GM06990 (cell line): ENCODE data around the gene SPA17.

Source experiments
- DNase-seq: peaks from one replicate; pipeline ENCODE4 v3.0.0-alpha.2; 2011; ENCODE audit not compliant: insufficient read length; ENCODE audit errors: extremely low read depth
- H3K27me3 ChIP-seq: replicated peaks from 2 replicates; pipeline ENCODE4 v1.6.0; 2011; ENCODE audit warnings: low read length; ENCODE audit not compliant: control insufficient read depth, insufficient read depth
- H3K36me3 ChIP-seq: 2 replicates; pipeline ENCODE4 v1.5.1; 2011; ENCODE audit warnings: low read length; ENCODE audit not compliant: control insufficient read depth, insufficient read depth
- H3K4me3 ChIP-seq: replicated peaks from 2 replicates; pipeline ENCODE4 v1.5.1; 2011; ENCODE audit warnings: low read depth, mild to moderate bottlenecking, control low read depth, low read length
- CTCF ChIP-seq: IDR thresholded peaks from 2 replicates; pipeline ENCODE4 v1.5.1; 2011; ENCODE audit warnings: low read length, control low read depth, mild to moderate bottlenecking, inconsistent platforms; ENCODE audit not compliant: insufficient read depth, poor library complexity, severe bottlenecking

The SPA17 gene

DNA sequence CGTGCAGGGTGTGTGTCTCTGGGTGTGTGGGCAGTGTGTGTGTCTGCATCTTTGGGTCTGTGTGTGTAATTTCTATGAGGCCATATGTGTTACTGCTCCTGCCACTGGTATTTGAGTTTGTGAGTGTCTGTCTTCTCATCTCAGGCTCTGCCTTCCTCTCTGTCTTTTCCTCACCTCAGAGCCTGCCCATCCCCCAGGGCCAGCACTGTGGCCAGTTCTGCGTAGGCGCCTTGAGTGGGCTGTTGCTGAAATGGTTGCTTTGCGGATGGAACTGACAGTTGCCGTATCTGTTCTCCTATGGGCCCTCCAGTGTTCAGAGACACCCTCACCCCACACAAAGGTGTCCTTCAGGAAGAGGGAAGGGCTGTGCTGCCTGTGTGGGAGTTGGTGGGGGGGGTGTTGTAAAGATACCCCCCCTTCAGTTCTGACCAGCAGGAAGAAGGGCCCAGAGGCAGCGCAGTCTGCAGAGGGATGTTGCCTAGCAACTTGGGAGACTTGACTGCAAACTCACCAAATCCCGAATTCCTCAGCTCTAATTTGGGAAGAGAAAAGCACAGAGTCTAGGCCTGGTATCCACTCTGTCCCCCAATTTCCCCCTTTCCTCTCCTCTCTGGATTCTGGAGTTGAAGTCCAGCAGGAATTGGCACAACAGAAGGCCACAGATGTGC is 64.1 kb downstream of the SPA17 start:
- no peaks in the 10 kb centered on the region; the same call in none of the 2 replicates for H3K27me3 ChIP-seq
- no peak overlapping the region for H3K4me3 ChIP-seq
- H3K36me3 ChIP-seq: no peaks in the 10 kb centered on the region
- DNase-seq: no peak
- TF ChIP-seq CTCF: no peak

DNA sequence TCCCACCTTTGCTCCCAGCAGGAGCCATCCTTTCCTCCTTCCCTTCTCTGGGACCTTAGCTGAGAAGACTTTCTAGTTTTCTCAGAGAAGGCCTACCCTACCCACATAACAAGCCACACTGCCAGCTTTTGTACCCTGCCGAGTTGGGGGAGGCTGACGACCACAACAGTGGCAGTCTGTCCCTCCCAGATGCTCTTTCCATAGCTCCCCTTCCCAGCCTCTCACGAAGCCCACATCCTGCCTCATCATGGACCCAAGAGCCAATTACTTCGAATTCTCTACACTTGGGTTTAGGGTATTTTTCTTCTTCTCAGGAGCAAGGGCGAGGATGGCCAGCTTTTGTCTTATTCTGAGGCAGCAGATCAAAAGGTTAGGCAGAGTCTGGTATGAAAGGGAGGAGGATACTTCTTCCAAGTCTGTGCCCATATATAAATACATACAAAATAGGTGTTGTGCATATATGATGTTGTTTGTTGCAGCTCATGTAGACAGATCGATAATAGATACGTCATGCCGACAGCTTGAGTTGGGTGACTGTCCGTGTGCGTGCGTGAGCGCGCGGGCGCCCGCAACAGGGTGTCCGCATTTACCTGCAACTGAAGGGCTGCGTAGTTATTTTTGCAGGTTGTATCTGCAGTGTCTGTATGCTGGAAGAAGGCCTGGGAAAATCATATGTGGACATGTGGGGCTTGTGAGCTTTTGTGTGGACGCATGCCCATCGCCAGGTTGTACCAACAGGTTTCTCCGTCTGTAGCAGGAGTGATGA is 65.2 kb downstream of the SPA17 start:
- no peak for TF ChIP-seq CTCF
- H3K36me3 ChIP-seq: no peaks in the 10 kb centered on the region

GRCh38 chr11:124739479-124740276 is 66.0 kb downstream of the SPA17 start, which contains the start of gene NRGN:
Gene NRGN, plus strand, starts transcription at chr11:124739942. Its CDS starts 143 bp downstream, at chr11:124740085.
- H3K36me3 ChIP-seq: no peaks in the 10 kb centered on the region
- peak; percentile 84 for DNase-seq
- peak within 1 kb of the TSS; percentile 58 for H3K4me3 ChIP-seq
- TF ChIP-seq CTCF: no peak
- H3K27me3 ChIP-seq: no peaks in the 10 kb centered on the region; the same call in none of the 2 replicates

More for the DNA sequence above, 65.2 kb downstream of the SPA17 start:
- Histone ChIP-seq H3K4me3 (no peak overlapping the region; the same call in 1 of the 2 replicates), H3K27me3 (no peaks in the 10 kb centered on the region; the same call in none of the 2 replicates)
- no peak for DNase-seq

GRCh38 chr11:124740277-124740882 is 66.7 kb downstream of the SPA17 start:
- peak; percentile 54 for TF ChIP-seq CTCF
- no peaks in the 10 kb centered on the region for H3K36me3 ChIP-seq
- peak overlapping the region; percentile 58 for H3K4me3 ChIP-seq
- H3K27me3 ChIP-seq: no peaks in the 10 kb centered on the region; the same call in none of the 2 replicates
- DNase-seq: no peak

DNA sequence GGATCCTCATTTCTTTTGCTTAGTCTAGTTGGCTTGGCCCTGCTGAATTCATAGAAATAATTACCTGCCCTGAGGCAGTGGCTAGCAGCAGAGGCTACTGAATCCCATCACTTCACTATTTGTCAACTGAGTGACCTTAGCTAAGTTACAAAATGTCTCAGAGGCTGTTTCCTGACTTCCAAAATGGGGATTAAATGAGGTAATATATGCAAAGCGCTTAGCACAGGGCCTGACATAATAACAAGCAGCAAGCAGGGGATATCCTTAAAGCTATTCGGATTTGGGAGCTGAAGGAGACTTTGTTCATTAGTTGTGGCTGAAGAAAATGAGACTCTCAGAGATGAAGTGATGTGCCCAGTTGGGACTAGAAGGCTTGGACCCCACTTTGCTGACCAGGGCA is 68.9 kb downstream of the SPA17 start:
- Histone ChIP-seq H3K36me3 (no peaks in the 10 kb centered on the region), H3K4me3 (no peak overlapping the region), H3K27me3 (no peaks in the 10 kb centered on the region; the same call in 1 of the 2 replicates)
- no peak for DNase-seq
- no peak for TF ChIP-seq CTCF
